ENCODE measurements around the gene TFF1.

DNA sequence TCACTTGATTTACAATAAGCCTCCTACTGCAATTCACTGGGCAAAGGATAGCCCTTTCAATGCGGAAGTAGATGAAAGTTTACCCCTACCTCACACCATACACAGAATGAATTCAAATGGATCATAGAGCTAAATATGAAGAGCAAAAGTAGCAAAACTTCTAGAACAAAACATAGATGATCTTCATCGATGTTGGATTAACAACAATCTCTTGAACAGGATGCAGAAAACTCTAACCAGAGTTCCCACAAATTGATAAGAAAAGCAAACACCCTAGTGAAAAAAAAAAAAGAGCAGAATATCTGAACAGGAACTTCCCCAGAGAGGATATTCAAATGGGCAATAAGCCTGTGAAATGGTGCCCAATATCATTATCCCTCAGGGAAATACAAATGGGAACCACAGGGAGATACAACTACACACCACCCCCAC, 35.5 kb upstream of the TFF1 start:
- TF ChIP-seq, protein P1, sequence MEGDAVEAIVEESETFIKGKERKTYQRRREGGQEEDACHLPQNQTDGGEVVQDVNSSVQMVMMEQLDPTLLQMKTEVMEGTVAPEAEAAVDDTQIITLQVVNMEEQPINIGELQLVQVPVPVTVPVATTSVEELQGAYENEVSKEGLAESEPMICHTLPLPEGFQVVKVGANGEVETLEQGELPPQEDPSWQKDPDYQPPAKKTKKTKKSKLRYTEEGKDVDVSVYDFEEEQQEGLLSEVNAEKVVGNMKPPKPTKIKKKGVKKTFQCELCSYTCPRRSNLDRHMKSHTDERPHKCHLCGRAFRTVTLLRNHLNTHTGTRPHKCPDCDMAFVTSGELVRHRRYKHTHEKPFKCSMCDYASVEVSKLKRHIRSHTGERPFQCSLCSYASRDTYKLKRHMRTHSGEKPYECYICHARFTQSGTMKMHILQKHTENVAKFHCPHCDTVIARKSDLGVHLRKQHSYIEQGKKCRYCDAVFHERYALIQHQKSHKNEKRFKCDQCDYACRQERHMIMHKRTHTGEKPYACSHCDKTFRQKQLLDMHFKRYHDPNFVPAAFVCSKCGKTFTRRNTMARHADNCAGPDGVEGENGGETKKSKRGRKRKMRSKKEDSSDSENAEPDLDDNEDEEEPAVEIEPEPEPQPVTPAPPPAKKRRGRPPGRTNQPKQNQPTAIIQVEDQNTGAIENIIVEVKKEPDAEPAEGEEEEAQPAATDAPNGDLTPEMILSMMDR (IDR thresholded peaks at IDR 0.05), result no peak
- no peak for TF ChIP-seq POLR2A (IDR thresholded peaks at IDR 0.05)
